ENCODE data around the gene GAS2L1. TPM values are rescaled to one million over a fixed set of nuclear protein-coding genes. Genes with fewer than 3 reads are reported as not detected.

Gene GAS2L1
- total RNA-seq, 2 donors from 2014 or later, result 85.8 to 159 TPM

DNA sequence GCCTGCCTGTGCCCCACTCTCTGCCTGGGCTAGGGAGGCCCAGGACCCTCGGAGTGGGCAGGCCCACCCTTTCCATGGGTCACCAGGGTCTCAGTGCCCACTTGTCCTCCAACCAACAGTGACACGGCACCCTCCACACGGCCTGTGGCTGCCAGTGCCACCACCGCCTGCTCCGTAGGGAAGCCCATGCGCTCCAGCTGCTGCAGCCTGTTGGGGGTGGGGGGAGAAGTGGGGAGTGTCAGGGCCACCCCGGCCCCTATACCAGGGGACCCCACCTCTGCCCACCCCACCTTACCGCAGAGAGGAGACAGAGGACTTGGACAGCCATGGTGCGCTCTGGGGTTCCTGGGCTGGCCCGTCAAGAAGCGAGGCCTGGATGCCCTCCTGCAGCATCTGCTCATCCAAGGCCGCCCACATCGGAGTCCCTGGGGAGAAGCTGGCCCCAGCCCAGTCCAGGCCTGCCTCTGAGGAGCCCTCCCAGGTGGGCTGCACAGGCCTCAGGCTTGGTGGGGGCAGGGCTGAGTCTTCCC, 46.4 kb upstream of the GAS2L1 start:
- Histone ChIP-seq H3K27ac (no peak overlapping the region), H3K4me3 (no peak overlapping the region), H3K36me3 (peaks cover 0 to 2% of the 10 kb centered on the region in 2 donors), H3K27me3 (replicated peaks; ENCODE audit: insufficient read depth) (no peaks in the 10 kb centered on the region), H3K9me3 (no peaks in the 10 kb centered on the region), H3K4me1 (replicated peaks) (no peaks in the 10 kb centered on the region)
- WGBS, result 81% methylated on average over 7 of the region's 13 CpGs
- intact Hi-C loops (cut with DNase I), result no loop called here
- TF ChIP-seq CTCF (IDR thresholded peaks at IDR 0.05) (no peak), POLR2A (IDR thresholded peaks at IDR 0.05) (no peak), POLR2AphosphoS5 (IDR thresholded peaks at IDR 0.05) (no peak)
- no peak for DNase-seq (ENCODE audit: low spot score)

DNA sequence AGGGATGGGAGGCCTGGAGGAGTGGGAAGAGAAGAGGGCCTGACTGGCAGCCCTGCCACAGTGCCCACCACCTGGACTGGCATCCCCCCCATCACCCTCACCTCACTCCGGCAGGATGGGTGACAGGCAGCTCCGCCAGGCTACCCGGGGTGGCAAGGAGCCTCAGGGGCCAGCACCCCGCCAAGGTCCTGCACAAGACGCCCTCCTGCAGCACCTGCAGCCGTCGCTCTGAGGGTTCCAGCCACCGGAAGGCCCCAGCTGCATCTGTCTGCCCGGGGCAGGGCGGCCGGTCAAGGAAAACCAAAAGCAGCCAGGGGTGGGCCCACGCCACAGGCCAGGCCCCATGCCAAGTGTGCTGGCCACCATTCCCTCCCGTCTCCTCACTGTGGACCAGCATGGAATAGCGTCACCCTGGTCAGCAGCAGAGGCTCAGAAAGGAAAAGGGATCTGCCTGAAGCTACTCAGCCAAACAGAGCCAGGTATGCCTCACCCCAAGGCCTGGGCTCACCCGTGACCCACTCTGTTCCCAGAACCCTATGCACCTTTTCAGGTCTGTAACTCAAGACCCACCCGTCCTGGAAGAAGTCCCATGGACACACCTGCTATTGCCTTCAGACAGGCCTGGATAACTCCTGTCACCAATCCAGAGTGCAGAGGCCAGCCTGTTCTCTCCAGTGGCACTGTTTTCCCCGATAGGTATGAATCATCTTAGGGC, 45.7 kb upstream of the GAS2L1 start:
- H3K36me3 ChIP-seq, result peaks cover 0 to 5% of the 10 kb centered on the region in 2 donors
- H3K9me3 ChIP-seq, result no peaks in the 10 kb centered on the region
- no peaks in the 10 kb centered on the region for H3K27me3 ChIP-seq (replicated peaks; ENCODE audit: insufficient read depth)
- DNase-seq (ENCODE audit: low spot score), result no peak
- WGBS, result 73% methylated on average over 15 of the region's 17 CpGs
- intact Hi-C loops (cut with DNase I), result no loop called here
- H3K4me3 ChIP-seq, result no peak overlapping the region
- TF ChIP-seq CTCF (IDR thresholded peaks at IDR 0.05) (no peak), POLR2A (IDR thresholded peaks at IDR 0.05) (no peak), POLR2AphosphoS5 (IDR thresholded peaks at IDR 0.05) (no peak)
- no peaks in the 10 kb centered on the region for H3K4me1 ChIP-seq (replicated peaks)
- no peak overlapping the region for H3K27ac ChIP-seq

DNA sequence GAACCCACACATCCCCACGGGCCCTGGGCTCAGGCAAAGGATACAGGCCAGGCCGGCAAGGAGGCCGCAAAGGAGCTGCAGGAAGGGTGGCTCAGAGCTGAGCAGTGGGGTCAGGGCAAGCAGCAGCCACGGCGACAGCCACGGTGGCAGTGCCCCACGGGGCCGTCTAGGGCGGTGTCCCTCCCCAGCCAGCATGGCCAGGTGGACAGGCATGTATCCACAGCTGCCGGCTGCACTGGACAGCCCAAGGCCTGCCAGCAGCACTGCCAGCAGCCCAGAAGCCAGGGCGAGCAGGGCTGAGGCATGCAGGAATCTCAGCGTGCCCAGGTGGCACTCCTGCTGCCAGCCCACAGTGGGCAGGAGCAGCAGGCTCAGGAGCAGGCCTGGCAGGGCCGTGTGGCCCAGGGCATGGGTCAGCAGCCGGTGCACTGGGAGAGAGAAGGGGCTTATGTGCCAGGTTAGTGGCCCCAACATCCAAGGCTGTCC, 42.6 kb upstream of the GAS2L1 start:
- WGBS, result 80% methylated on average over 12 of the region's 14 CpGs
- no peaks in the 10 kb centered on the region for H3K9me3 ChIP-seq
- no peak overlapping the region for H3K27ac ChIP-seq
- intact Hi-C loops (cut with DNase I), result no loop called here
- TF ChIP-seq POLR2A (IDR thresholded peaks at IDR 0.05) (no peak), POLR2AphosphoS5 (IDR thresholded peaks at IDR 0.05) (no peak), CTCF (IDR thresholded peaks at IDR 0.05) (no peak)
- H3K4me1 ChIP-seq (replicated peaks), result no peaks in the 10 kb centered on the region
- peaks cover 0 to 5% of the 10 kb centered on the region in 2 donors for H3K36me3 ChIP-seq
- no peak overlapping the region for H3K4me3 ChIP-seq
- no peaks in the 10 kb centered on the region for H3K27me3 ChIP-seq (replicated peaks; ENCODE audit: insufficient read depth)
- DNase-seq (ENCODE audit: low spot score), result no peak

DNA sequence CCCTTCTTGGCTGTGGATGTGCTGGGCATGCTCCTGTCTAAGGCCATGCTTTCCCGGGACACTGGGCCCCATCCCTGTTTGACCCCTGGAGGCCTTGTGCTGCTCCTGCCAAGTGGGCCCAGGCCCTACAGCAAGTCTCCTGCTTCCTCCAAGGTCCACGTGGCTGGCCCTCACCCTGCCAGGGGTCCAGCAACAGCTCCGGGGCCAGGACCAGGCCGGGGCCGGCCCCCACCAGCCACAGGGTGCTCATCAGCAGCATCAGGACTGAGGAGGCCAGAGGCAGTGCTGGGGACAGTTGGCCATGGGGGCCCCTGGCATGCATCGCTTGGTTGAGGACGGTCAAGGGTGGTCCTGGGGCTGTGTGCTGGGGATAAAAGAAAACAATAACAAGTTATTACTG, 41.1 kb upstream of the GAS2L1 start:
- intact Hi-C loops (cut with DNase I), result no loop called here
- no peak for DNase-seq (ENCODE audit: low spot score)
- no peaks in the 10 kb centered on the region for H3K27me3 ChIP-seq (replicated peaks; ENCODE audit: insufficient read depth)
- no peak overlapping the region for H3K27ac ChIP-seq
- H3K4me3 ChIP-seq, result no peak overlapping the region
- no peak for TF ChIP-seq POLR2AphosphoS5 (IDR thresholded peaks at IDR 0.05)
- TF ChIP-seq POLR2A (IDR thresholded peaks at IDR 0.05), result no peak
- no peak for TF ChIP-seq CTCF (IDR thresholded peaks at IDR 0.05)
- H3K9me3 ChIP-seq, result no peaks in the 10 kb centered on the region
- H3K36me3 ChIP-seq, result peaks cover 0 to 5% of the 10 kb centered on the region in 2 donors
- WGBS, result 90% methylated on average over 7 of the region's 7 CpGs
- peaks cover 4% of the 10 kb centered on the region for H3K4me1 ChIP-seq (replicated peaks)

- intact Hi-C loops (cut with DNase I), result no loop called here
- no peak for DNase-seq (ENCODE audit: low spot score)
- H3K4me3 ChIP-seq, result no peak overlapping the region
- H3K9me3 ChIP-seq, result no peaks in the 10 kb centered on the region
- TF ChIP-seq POLR2A (IDR thresholded peaks at IDR 0.05), result no peak
- no peak for TF ChIP-seq CTCF (IDR thresholded peaks at IDR 0.05)
- no peak for TF ChIP-seq POLR2AphosphoS5 (IDR thresholded peaks at IDR 0.05)
- WGBS, result 65% methylated on average over 4 of the region's 4 CpGs
- peaks cover 6% of the 10 kb centered on the region for H3K4me1 ChIP-seq (replicated peaks)
- peaks cover 0 to 5% of the 10 kb centered on the region in 2 donors for H3K36me3 ChIP-seq
- no peak overlapping the region for H3K27ac ChIP-seq
- no peaks in the 10 kb centered on the region for H3K27me3 ChIP-seq (replicated peaks; ENCODE audit: insufficient read depth)
Observed at GRCh38 chr22:29265929-29266328, 40.5 kb upstream of the GAS2L1 start.
